ENCODE measurements around the gene SLC10A7. TPM values are rescaled to one million over a fixed set of nuclear protein-coding genes. Genes with fewer than 3 reads are reported as not detected.

The SLC10A7 gene
- total and polyA plus RNA-seq, 10 of the 15 experiments (the other 5 are each of a cell fraction or from before 2014, with no cell fraction given): 4.6 to 23.7 (median 15.6) TPM

DNA sequence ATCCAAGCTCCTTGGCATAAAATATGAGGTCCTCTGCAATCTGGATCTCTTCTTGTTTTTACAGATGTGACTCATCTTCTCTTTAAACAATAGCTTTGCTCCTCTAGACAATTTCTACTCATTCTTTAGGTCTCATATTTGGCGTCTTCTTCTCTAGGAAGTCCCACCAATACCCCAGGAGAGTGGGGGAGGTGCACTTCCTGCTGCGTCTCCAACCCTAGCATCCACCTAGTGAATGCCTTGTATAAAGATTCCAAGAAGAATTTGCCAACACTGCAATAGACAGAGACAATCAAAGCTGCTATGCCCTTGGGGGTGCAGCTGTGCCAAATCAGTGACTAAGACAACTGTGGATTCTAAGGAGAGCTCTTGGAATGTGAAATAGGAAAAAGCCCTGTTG is 45.7 kb upstream of the SLC10A7 start:
- ChIA-PET POLR2A (no interaction called here), SMC1A (ENCODE audit: uncharacterized antibody, unreplicated experiment) (no interaction called here), RAD21 (ENCODE audit: unreplicated experiment) (no interaction called here), CTCF (no interaction called here)
- 0% methylated on average over 2 of the region's 2 CpGs for WGBS (ENCODE audit: insufficient coverage, insufficient replicate concordance, low lambda C conversion rate, missing lambda C conversion rate)
- Histone ChIP-seq H3K36me3 (ENCODE audit: control insufficient read depth in 2 of 2, insufficient read depth in 2 of 2, low read length in 1 of 2) (no peaks in the 10 kb centered on the region), H3K4me3 (no peak overlapping the region), H4K20me1 (ENCODE audit: control insufficient read depth, insufficient read depth) (no peaks in the 10 kb centered on the region), H2AFZ (ENCODE audit: control insufficient read depth, low read depth, low read length) (no peak overlapping the region), H3K79me2 (ENCODE audit: control insufficient read depth, insufficient read depth, low read length) (no peaks in the 10 kb centered on the region), H3K4me2 (ENCODE audit: control insufficient read depth, insufficient read depth) (no peak overlapping the region), H3K9me3 (replicated peaks; ENCODE audit: control insufficient read depth, insufficient read depth, low read length) (no peaks in the 10 kb centered on the region), H3K9ac (ENCODE audit: control insufficient read depth, insufficient read depth, low read length) (no peak overlapping the region), H3K4me1 (ENCODE audit: control insufficient read depth, insufficient read depth, low read length) (no peaks in the 10 kb centered on the region), H3K27ac (ENCODE audit: control insufficient read depth, insufficient read depth) (no peak overlapping the region), H3K27me3 (replicated peaks in 1 of 2; ENCODE audit: control insufficient read depth in 2 of 2, insufficient read depth in 2 of 2, low read length in 1 of 2) (no peaks in the 10 kb centered on the region)
- BruUV-seq (replicated peaks): no TSS peak
- TF ChIP-seq, protein P1, sequence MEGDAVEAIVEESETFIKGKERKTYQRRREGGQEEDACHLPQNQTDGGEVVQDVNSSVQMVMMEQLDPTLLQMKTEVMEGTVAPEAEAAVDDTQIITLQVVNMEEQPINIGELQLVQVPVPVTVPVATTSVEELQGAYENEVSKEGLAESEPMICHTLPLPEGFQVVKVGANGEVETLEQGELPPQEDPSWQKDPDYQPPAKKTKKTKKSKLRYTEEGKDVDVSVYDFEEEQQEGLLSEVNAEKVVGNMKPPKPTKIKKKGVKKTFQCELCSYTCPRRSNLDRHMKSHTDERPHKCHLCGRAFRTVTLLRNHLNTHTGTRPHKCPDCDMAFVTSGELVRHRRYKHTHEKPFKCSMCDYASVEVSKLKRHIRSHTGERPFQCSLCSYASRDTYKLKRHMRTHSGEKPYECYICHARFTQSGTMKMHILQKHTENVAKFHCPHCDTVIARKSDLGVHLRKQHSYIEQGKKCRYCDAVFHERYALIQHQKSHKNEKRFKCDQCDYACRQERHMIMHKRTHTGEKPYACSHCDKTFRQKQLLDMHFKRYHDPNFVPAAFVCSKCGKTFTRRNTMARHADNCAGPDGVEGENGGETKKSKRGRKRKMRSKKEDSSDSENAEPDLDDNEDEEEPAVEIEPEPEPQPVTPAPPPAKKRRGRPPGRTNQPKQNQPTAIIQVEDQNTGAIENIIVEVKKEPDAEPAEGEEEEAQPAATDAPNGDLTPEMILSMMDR (IDR thresholded peaks at IDR 0.05 in 2 of 3, conservative IDR thresholded peaks at IDR 0.05 in 1 of 3; ENCODE audit: control insufficient read depth in 2 of 3, extremely low read depth in 1 of 3, insufficient read depth in 1 of 3, low read depth in 3 of 3, low read length in 3 of 3): no peak
- TF ChIP-seq, protein P2, sequence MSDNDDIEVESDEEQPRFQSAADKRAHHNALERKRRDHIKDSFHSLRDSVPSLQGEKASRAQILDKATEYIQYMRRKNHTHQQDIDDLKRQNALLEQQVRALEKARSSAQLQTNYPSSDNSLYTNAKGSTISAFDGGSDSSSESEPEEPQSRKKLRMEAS (IDR thresholded peaks at IDR 0.05; ENCODE audit: low read depth, low read length): no peak
- TF ChIP-seq BHLHE40 (IDR thresholded peaks at IDR 0.05; ENCODE audit: borderline replicate concordance in 1 of 2, low read depth in 2 of 2, low read length in 1 of 2): no peak
- no peak for TF ChIP-seq RAD21 (IDR thresholded peaks at IDR 0.05; ENCODE audit: insufficient read depth, low read depth, low read length)
- no peak for TF ChIP-seq ATF2 (IDR thresholded peaks at IDR 0.05; ENCODE audit: low read length)
- no peak for TF ChIP-seq FOXM1 (IDR thresholded peaks at IDR 0.05; ENCODE audit: low read depth, low read length)
- no peak for TF ChIP-seq SREBF1 (IDR thresholded peaks at IDR 0.05; ENCODE audit: low read length)
- no peak for TF ChIP-seq MTA3 (IDR thresholded peaks at IDR 0.05; ENCODE audit: borderline replicate concordance, low read length)
- no peak for TF ChIP-seq LARP7 (IDR thresholded peaks at IDR 0.05)
- no peak for ATAC-seq
- intact Hi-C loops (cut with micrococcal nuclease; ENCODE audit: unreplicated experiment) (no loop called here), in situ Hi-C loops (cut with MboI) (no loop called here)
- FAIRE-seq: no peak
- no peak for DNase-seq (ENCODE audit: low read depth, low spot score)
